ENCODE data around the gene DRG1. TPM values are rescaled to one million over a fixed set of nuclear protein-coding genes. Genes with fewer than 3 reads are reported as not detected.

Gene DRG1
- total RNA-seq, 3 donors from 2014 or later (not counting 1 experiment from before 2014, with no cell fraction given): 50.2 to 60.3 (median 55.4) TPM

GRCh38 chr22:31425331-31426050 lies 26.1 kb downstream of the DRG1 start:
- H3K4me1 ChIP-seq (ENCODE audit: control insufficient read depth, insufficient read depth, low read length): no peaks in the 10 kb centered on the region
- no peak overlapping the region for H3K4me3 ChIP-seq (ENCODE audit: low read length)
- peaks cover 75% of the 10 kb centered on the region for H3K36me3 ChIP-seq (ENCODE audit: control insufficient read depth, insufficient read depth, low read length)
- peaks cover 17% of the 10 kb centered on the region for H3K36me3 Mint-ChIP-seq
- H3K27me3 ChIP-seq (ENCODE audit: control insufficient read depth, insufficient read depth, low read length): no peaks in the 10 kb centered on the region
- 93% methylated on average over 8 of the region's 9 CpGs for WGBS (ENCODE audit: insufficient coverage)
- ATAC-seq (no peak), DNase-seq (no peak)
- no peaks in the 10 kb centered on the region for H3K4me1 Mint-ChIP-seq
- TF ChIP-seq CTCF (IDR thresholded peaks at IDR 0.05): no peak
- no peaks in the 10 kb centered on the region for H3K27me3 Mint-ChIP-seq (ENCODE audit: low read depth in 2 of 2)
- H3K9me3 ChIP-seq (ENCODE audit: control insufficient read depth, insufficient read depth, low read length): no peaks in the 10 kb centered on the region
- intact Hi-C loops (cut with micrococcal nuclease): no loop called here
- peak overlapping the region in 1 of 2 donors; percentile 36 for H3K27ac Mint-ChIP-seq
- no peaks in the 10 kb centered on the region for H3K9me3 Mint-ChIP-seq
- H3K27ac ChIP-seq (ENCODE audit: low read length): no peak overlapping the region
- H3K4me3 Mint-ChIP-seq: no peak overlapping the region

GRCh38 chr22:31431950-31432349 lies 32.5 kb downstream of the DRG1 start:
- H3K9me3 ChIP-seq (ENCODE audit: control insufficient read depth, insufficient read depth, low read length): no peaks in the 10 kb centered on the region
- no peak overlapping the region for H3K27ac ChIP-seq (ENCODE audit: low read length)
- no peak for ATAC-seq
- Mint-ChIP-seq H3K4me3 (no peak overlapping the region), H3K27ac (no peak overlapping the region), H3K4me1 (no peaks in the 10 kb centered on the region), H3K27me3 (ENCODE audit: low read depth in 2 of 2) (no peaks in the 10 kb centered on the region), H3K36me3 (peaks cover 23% of the 10 kb centered on the region), H3K9me3 (no peaks in the 10 kb centered on the region)
- intact Hi-C loops (cut with micrococcal nuclease): no loop called here
- peaks cover 72% of the 10 kb centered on the region for H3K36me3 ChIP-seq (ENCODE audit: control insufficient read depth, insufficient read depth, low read length)
- no peak for DNase-seq
- TF ChIP-seq CTCF (IDR thresholded peaks at IDR 0.05): no peak
- WGBS (ENCODE audit: insufficient coverage): 93% methylated on average over 4 of the region's 5 CpGs
- no peak overlapping the region for H3K4me3 ChIP-seq (ENCODE audit: low read length)
- no peaks in the 10 kb centered on the region for H3K27me3 ChIP-seq (ENCODE audit: control insufficient read depth, insufficient read depth, low read length)
- no peaks in the 10 kb centered on the region for H3K4me1 ChIP-seq (ENCODE audit: control insufficient read depth, insufficient read depth, low read length)

DNA sequence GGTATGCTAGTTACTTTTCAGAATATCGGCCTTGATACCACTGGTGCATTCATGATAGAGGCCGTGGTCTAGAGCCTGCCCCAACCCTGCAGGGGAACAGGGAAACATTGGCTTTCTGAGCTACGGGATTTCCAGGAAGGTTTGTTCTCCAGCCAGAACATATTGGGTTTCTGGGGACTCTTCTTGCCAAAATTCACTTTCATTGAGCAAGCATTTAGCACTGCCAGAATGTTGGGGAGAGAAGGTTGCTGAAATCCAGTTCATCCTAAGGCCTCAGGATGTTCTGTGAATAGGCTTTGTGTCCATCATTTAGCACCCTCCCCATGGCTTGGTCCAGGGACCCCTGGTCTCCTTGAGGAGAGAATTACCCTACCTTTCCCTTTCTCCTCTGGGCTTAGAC lies 36.7 kb downstream of the DRG1 start:
- no peaks in the 10 kb centered on the region for H3K4me1 Mint-ChIP-seq
- no peak for TF ChIP-seq CTCF (IDR thresholded peaks at IDR 0.05)
- no peaks in the 10 kb centered on the region for H3K27me3 Mint-ChIP-seq (ENCODE audit: low read depth in 2 of 2)
- no peak overlapping the region for H3K4me3 Mint-ChIP-seq
- no peak for DNase-seq
- peaks cover 29% of the 10 kb centered on the region for H3K36me3 Mint-ChIP-seq
- intact Hi-C loops (cut with micrococcal nuclease): no loop called here
- H3K9me3 ChIP-seq (ENCODE audit: control insufficient read depth, insufficient read depth, low read length): no peaks in the 10 kb centered on the region
- no peak for ATAC-seq
- no peaks in the 10 kb centered on the region for H3K9me3 Mint-ChIP-seq
- no peaks in the 10 kb centered on the region for H3K4me1 ChIP-seq (ENCODE audit: control insufficient read depth, insufficient read depth, low read length)
- over 99% methylated on average over 3 of the region's 3 CpGs for WGBS (ENCODE audit: insufficient coverage)
- H3K36me3 ChIP-seq (ENCODE audit: control insufficient read depth, insufficient read depth, low read length): peaks cover 84% of the 10 kb centered on the region
- H3K27me3 ChIP-seq (ENCODE audit: control insufficient read depth, insufficient read depth, low read length): no peaks in the 10 kb centered on the region
- no peak overlapping the region for H3K27ac Mint-ChIP-seq
- H3K4me3 ChIP-seq (ENCODE audit: low read length): no peak overlapping the region
- H3K27ac ChIP-seq (ENCODE audit: low read length): no peak overlapping the region

- Histone ChIP-seq H3K27me3 (ENCODE audit: control insufficient read depth, insufficient read depth, low read length) (no peaks in the 10 kb centered on the region), H3K27ac (ENCODE audit: low read length) (no peak overlapping the region), H3K4me1 (ENCODE audit: control insufficient read depth, insufficient read depth, low read length) (no peaks in the 10 kb centered on the region), H3K36me3 (ENCODE audit: control insufficient read depth, insufficient read depth, low read length) (peaks cover 91% of the 10 kb centered on the region), H3K4me3 (ENCODE audit: low read length) (no peak overlapping the region), H3K9me3 (ENCODE audit: control insufficient read depth, insufficient read depth, low read length) (no peaks in the 10 kb centered on the region)
- Mint-ChIP-seq H3K9me3 (no peaks in the 10 kb centered on the region), H3K36me3 (peaks cover 24% of the 10 kb centered on the region), H3K4me3 (no peak overlapping the region), H3K27ac (no peak overlapping the region), H3K4me1 (no peaks in the 10 kb centered on the region), H3K27me3 (ENCODE audit: low read depth in 2 of 2) (no peaks in the 10 kb centered on the region)
- no peak for TF ChIP-seq CTCF (IDR thresholded peaks at IDR 0.05)
- WGBS (ENCODE audit: insufficient coverage): over 99% methylated on average over 8 of the region's 8 CpGs
- DNase-seq: no peak
- ATAC-seq: no peak
- intact Hi-C loops (cut with micrococcal nuclease): no loop called here
Measured at GRCh38 chr22:31439808-31440207, 40.4 kb downstream of the DRG1 start.

All from natural killer cell (primary cell).